ENCODE data around the gene FAF1.

Gene FAF1

GRCh38 chr1:50832167-50832566 lies 127.9 kb downstream of the FAF1 start:
- H3K4me3 ChIP-seq (ENCODE audit: low read depth, low read length): no peak overlapping the region
- TF ChIP-seq, protein P1, sequence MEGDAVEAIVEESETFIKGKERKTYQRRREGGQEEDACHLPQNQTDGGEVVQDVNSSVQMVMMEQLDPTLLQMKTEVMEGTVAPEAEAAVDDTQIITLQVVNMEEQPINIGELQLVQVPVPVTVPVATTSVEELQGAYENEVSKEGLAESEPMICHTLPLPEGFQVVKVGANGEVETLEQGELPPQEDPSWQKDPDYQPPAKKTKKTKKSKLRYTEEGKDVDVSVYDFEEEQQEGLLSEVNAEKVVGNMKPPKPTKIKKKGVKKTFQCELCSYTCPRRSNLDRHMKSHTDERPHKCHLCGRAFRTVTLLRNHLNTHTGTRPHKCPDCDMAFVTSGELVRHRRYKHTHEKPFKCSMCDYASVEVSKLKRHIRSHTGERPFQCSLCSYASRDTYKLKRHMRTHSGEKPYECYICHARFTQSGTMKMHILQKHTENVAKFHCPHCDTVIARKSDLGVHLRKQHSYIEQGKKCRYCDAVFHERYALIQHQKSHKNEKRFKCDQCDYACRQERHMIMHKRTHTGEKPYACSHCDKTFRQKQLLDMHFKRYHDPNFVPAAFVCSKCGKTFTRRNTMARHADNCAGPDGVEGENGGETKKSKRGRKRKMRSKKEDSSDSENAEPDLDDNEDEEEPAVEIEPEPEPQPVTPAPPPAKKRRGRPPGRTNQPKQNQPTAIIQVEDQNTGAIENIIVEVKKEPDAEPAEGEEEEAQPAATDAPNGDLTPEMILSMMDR (IDR thresholded peaks at IDR 0.05): no peak
- peaks cover 3% of the 10 kb centered on the region for H3K4me1 ChIP-seq
- H2AFZ ChIP-seq: no peak overlapping the region
- H3K4me2 ChIP-seq (ENCODE audit: low read length): no peak overlapping the region
- no peaks in the 10 kb centered on the region for H3K36me3 ChIP-seq (ENCODE audit: control insufficient read depth, insufficient read depth, low read length)
- H3K9ac ChIP-seq: no peak overlapping the region
- no peaks in the 10 kb centered on the region for H3K9me3 ChIP-seq (ENCODE audit: control insufficient read depth, low read length)
- H3K79me2 ChIP-seq: no peaks in the 10 kb centered on the region
- no peak overlapping the region for H3K27ac ChIP-seq
- no peaks in the 10 kb centered on the region for H3K27me3 ChIP-seq (ENCODE audit: control insufficient read depth, insufficient read depth, low read length)

GRCh38 chr1:50831300-50832061 lies 128.6 kb downstream of the FAF1 start:
- Histone ChIP-seq H3K4me2 (ENCODE audit: low read length) (no peak overlapping the region), H3K4me1 (peaks cover 3% of the 10 kb centered on the region), H2AFZ (no peak overlapping the region), H3K27ac (no peak overlapping the region), H3K9me3 (ENCODE audit: control insufficient read depth, low read length) (no peaks in the 10 kb centered on the region), H3K36me3 (ENCODE audit: control insufficient read depth, insufficient read depth, low read length) (no peaks in the 10 kb centered on the region), H3K79me2 (no peaks in the 10 kb centered on the region), H3K4me3 (ENCODE audit: low read depth, low read length) (no peak overlapping the region), H3K9ac (no peak overlapping the region), H3K27me3 (ENCODE audit: control insufficient read depth, insufficient read depth, low read length) (no peaks in the 10 kb centered on the region)
- TF ChIP-seq, protein P1 (IDR thresholded peaks at IDR 0.05): no peak

- H2AFZ ChIP-seq: no peak overlapping the region
- no peaks in the 10 kb centered on the region for H3K36me3 ChIP-seq (ENCODE audit: control insufficient read depth, insufficient read depth, low read length)
- H3K4me2 ChIP-seq (ENCODE audit: low read length): no peak overlapping the region
- H3K4me3 ChIP-seq (ENCODE audit: low read depth, low read length): no peak overlapping the region
- H3K79me2 ChIP-seq: no peaks in the 10 kb centered on the region
- no peak overlapping the region for H3K9ac ChIP-seq
- TF ChIP-seq, protein P1 (IDR thresholded peaks at IDR 0.05): no peak
- no peak overlapping the region for H3K27ac ChIP-seq
- H3K27me3 ChIP-seq (ENCODE audit: control insufficient read depth, insufficient read depth, low read length): no peaks in the 10 kb centered on the region
- no peaks in the 10 kb centered on the region for H3K9me3 ChIP-seq (ENCODE audit: control insufficient read depth, low read length)
- peaks cover 3% of the 10 kb centered on the region for H3K4me1 ChIP-seq
Measured at GRCh38 chr1:50830621-50831020, 129.4 kb downstream of the FAF1 start.

- no peaks in the 10 kb centered on the region for H3K9me3 ChIP-seq (ENCODE audit: control insufficient read depth, low read length)
- H3K27me3 ChIP-seq (ENCODE audit: control insufficient read depth, insufficient read depth, low read length): no peaks in the 10 kb centered on the region
- no peak overlapping the region for H3K9ac ChIP-seq
- H3K79me2 ChIP-seq: peaks cover 1% of the 10 kb centered on the region
- H3K4me1 ChIP-seq: peaks cover 3% of the 10 kb centered on the region
- no peak overlapping the region for H3K4me2 ChIP-seq (ENCODE audit: low read length)
- no peaks in the 10 kb centered on the region for H3K36me3 ChIP-seq (ENCODE audit: control insufficient read depth, insufficient read depth, low read length)
- H3K4me3 ChIP-seq (ENCODE audit: low read depth, low read length): no peak overlapping the region
- H3K27ac ChIP-seq: no peak overlapping the region
- H2AFZ ChIP-seq: no peak overlapping the region
- TF ChIP-seq, protein P1 (IDR thresholded peaks at IDR 0.05): no peak
Measured at GRCh38 chr1:50829014-50829958, 130.8 kb downstream of the FAF1 start.

Measured in parathyroid adenoma (tissue), 2 donors.